Ascending aorta (tissue), 2 donors: Measurements from ENCODE around the gene MAP7D3. TPM values are rescaled to one million over a fixed set of nuclear protein-coding genes. Genes with fewer than 3 reads are reported as not detected.

Experiments
- DNase-seq, 2 donors: peaks; one replicate each; pipeline ENCODE4 v3.0.0-alpha.2; 2019; ENCODE audit warnings: low spot score in 2 of 2
- H3K27ac ChIP-seq, 2 donors: fragments of 200-600 bp; sonication (generic); one replicate each; pipeline ENCODE4 v1.5.1; 2016 to 2017; ENCODE audit warnings: mild to moderate bottlenecking in 1 of 2
- H3K27me3 ChIP-seq: fragments of 200-600 bp; sonication (generic); one replicate; pipeline ENCODE4 v1.5.1; 2017
- H3K36me3 ChIP-seq, 2 donors: fragments of 200-600 bp; sonication (generic); one replicate each; pipeline ENCODE4 v1.5.1; 2016
- H3K4me1 ChIP-seq, 2 donors: fragments of 200-600 bp; sonication (generic); one replicate each; pipeline ENCODE4 v1.5.1; 2016 to 2017; ENCODE audit warnings: mild to moderate bottlenecking in 1 of 2
- H3K4me3 ChIP-seq, 2 donors: fragments of 200-600 bp; sonication (generic); one replicate each; pipeline ENCODE4 v1.5.1; 2016 to 2017; ENCODE audit warnings: mild to moderate bottlenecking in 1 of 2
- H3K9me3 ChIP-seq, 2 donors: fragments of 200-600 bp; sonication (generic); one replicate each; pipeline ENCODE4 v1.5.1; 2016
- intact Hi-C: fragments of 100-400 bp; cut with DNase I; formaldehyde crosslinking; loops from one replicate; pipeline ENCODE4 v1.15.1; 2023
- total RNA-seq: library from RNA; depleted of rRNA; stranded (reverse); fragments of >200 nt; gene quantifications from one replicate; pipeline ENCODE4 v1.1.0, GENCODE V29; 2016
- TF ChIP-seq, protein P1 (sequence below), 3 experiments: fragments of 200-600 bp in 2 of 3; fragments of 450-650 bp in 1 of 3; sonication (generic) in 2 of 3; IDR thresholded peaks; one replicate each; pipeline ENCODE4 v1.5.1; 2016 to 2019; ENCODE audit warnings: antibody characterized with exemption in 3 of 3, mild to moderate bottlenecking in 1 of 3, moderate library complexity in 1 of 3

Gene MAP7D3
- total RNA-seq, 1 donor from 2014 or later: 7.9 TPM

DNA sequence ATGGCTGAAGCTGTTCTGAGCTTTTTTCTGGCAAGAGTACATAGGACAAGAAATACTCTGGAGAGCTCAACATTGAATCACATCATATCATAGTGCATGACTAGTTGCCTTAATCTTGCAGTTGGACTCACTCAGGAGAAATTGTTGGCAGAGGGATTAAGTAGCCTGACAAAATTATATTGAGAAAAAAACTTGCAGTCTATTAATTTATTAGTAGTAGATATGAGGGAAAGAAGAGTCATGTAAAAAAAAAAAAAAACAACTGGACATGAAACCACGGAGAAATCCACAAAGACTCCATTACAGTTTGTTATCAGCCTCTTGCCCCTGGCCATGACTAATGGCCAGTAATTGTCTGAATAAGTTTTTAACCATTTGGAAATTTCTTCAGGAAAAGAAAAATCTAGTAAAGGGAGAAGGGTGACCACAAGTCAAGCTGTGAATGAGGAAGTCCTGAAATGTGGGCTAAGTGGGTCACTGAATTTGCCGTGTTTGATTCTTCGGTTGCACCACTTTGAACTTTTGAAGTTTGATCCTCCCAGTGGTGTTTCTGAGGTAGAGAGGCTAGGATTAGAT, 58.3 kb downstream of the MAP7D3 start:
- Histone ChIP-seq H3K27me3 (no peaks in the 10 kb centered on the region), H3K36me3 (no peaks in the 10 kb centered on the region), H3K4me1 (peaks cover 0 to 34% of the 10 kb centered on the region in 2 donors), H3K27ac (peak overlapping the region; percentile 65 to 66), H3K4me3 (no peak overlapping the region), H3K9me3 (no peaks in the 10 kb centered on the region)
- TF ChIP-seq, protein P1, sequence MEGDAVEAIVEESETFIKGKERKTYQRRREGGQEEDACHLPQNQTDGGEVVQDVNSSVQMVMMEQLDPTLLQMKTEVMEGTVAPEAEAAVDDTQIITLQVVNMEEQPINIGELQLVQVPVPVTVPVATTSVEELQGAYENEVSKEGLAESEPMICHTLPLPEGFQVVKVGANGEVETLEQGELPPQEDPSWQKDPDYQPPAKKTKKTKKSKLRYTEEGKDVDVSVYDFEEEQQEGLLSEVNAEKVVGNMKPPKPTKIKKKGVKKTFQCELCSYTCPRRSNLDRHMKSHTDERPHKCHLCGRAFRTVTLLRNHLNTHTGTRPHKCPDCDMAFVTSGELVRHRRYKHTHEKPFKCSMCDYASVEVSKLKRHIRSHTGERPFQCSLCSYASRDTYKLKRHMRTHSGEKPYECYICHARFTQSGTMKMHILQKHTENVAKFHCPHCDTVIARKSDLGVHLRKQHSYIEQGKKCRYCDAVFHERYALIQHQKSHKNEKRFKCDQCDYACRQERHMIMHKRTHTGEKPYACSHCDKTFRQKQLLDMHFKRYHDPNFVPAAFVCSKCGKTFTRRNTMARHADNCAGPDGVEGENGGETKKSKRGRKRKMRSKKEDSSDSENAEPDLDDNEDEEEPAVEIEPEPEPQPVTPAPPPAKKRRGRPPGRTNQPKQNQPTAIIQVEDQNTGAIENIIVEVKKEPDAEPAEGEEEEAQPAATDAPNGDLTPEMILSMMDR (IDR thresholded peaks at IDR 0.05): no peak
- intact Hi-C loops: loop anchor here (2.0 kb wide), 1 partner anchor 14 kb away; no protein-coding TSS in a partner anchor
- no peak for DNase-seq

DNA sequence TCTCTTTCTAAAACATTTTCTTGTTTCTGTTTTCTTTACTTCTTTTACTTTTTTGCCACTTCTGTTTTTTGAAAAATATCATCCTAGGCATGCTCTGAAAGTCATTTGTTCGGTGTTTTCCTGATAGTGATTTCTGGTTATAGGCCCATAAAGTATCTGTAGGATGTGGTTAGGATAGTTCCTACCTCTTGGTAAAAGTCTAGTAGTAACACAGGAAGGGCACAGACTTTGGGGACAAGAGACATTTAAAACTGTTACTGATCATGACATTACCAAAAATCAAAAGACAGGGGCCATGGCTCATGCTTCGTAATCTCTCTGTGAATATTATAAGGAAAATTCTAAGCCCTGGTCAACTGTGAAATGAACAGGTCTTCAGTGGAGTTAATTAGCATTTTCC, 59.1 kb downstream of the MAP7D3 start:
- Histone ChIP-seq H3K9me3 (no peaks in the 10 kb centered on the region), H3K27me3 (no peaks in the 10 kb centered on the region), H3K36me3 (no peaks in the 10 kb centered on the region), H3K4me3 (no peak overlapping the region), H3K4me1 (peaks cover 0 to 34% of the 10 kb centered on the region in 2 donors), H3K27ac (peak overlapping the region; percentile 65 to 66)
- DNase-seq: no peak
- intact Hi-C loops: loop anchor here (2.0 kb wide), 1 partner anchor 13 kb away; no protein-coding TSS in a partner anchor
- TF ChIP-seq, protein P1 (IDR thresholded peaks at IDR 0.05): no peak

DNA sequence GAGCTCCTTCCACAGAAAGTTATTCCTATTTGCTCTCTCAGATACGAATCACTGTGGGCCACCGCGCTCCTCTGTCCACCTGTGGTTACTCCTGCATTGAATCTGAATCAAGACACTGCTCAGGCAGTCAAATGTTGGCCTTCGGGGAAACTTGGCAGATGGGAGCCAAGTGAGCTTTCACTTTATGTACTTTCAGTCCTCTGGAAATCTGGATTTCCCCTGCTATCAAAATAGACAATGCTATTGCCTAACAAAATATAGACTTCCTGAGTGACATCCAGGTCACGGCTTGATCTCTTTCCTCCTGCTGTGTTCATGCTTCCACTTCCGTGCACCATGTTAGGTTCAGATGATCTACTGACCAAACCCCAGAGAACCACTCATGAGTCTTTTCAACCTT, 60.0 kb downstream of the MAP7D3 start:
- Histone ChIP-seq H3K4me3 (no peak overlapping the region), H3K36me3 (no peaks in the 10 kb centered on the region), H3K4me1 (peaks cover 0 to 37% of the 10 kb centered on the region in 2 donors), H3K27ac (peak overlapping the region; percentile 65 to 66), H3K9me3 (no peaks in the 10 kb centered on the region), H3K27me3 (no peaks in the 10 kb centered on the region)
- TF ChIP-seq, protein P1 (IDR thresholded peaks at IDR 0.05): no peak
- intact Hi-C loops: no loop called here
- no peak for DNase-seq

DNA sequence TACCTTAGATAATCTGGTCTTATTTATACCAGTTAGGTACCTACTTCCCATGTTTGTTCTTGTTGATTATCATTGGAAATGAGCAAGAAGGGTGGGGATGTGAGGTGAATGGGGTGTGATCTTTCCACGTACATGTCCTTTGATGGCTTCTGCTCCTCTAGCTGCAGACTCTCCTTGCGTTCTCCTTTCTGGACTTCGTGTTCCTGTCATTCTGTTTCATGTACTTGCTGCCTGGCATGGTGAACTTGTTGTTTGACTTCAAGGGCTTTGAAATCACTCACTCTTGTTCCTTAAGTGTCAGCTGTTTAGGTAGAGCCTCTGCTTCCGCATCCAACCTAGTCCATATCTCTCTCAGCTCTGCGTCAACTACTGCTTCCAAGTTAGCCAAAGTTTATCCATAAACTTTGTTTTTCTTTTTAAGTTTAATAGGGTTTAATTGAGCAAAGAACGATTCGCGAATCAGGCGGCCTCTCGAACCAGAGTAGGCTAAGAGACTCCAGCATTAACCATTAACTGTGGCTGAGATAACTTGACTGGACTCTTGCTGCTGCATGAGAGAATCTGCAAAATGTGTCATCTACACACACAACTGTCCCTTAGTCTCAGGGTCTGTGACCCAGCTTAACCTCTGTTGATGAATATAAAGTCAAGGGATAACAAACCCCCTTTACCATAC, 61.0 kb downstream of the MAP7D3 start:
- TF ChIP-seq, protein P1 (IDR thresholded peaks at IDR 0.05): no peak
- intact Hi-C loops: no loop called here
- peak overlapping the region; percentile 65 to 66 for H3K27ac ChIP-seq
- H3K27me3 ChIP-seq: no peaks in the 10 kb centered on the region
- no peak for DNase-seq
- H3K4me3 ChIP-seq: no peak overlapping the region
- no peaks in the 10 kb centered on the region for H3K36me3 ChIP-seq
- no peaks in the 10 kb centered on the region for H3K9me3 ChIP-seq
- peaks cover 0 to 42% of the 10 kb centered on the region in 2 donors for H3K4me1 ChIP-seq

DNA sequence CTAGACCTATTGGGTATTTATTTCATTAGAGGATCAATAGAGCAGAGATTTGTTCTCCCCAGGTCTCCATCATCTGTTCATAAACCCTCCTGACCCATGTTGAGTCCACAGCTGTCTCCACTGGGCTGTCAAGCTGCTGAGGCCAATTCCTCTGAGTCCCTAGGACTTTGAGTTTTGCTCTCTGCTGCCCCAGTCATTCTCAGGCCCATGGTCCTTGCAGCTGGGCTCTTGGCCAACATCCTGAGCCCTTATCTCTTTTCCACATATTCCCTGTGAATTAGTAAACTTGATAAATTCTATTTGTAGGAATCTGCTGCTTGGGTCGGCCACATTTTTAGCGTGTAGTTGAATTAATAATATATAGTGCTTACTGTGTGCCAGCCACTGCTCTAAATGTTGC, 62.0 kb downstream of the MAP7D3 start:
- H3K36me3 ChIP-seq: no peaks in the 10 kb centered on the region
- H3K27ac ChIP-seq: peak overlapping the region; percentile 47 to 66
- TF ChIP-seq, protein P1 (IDR thresholded peaks at IDR 0.05): no peak
- H3K4me3 ChIP-seq: no peak overlapping the region
- DNase-seq: no peak
- no peaks in the 10 kb centered on the region for H3K27me3 ChIP-seq
- peaks cover 0 to 48% of the 10 kb centered on the region in 2 donors for H3K4me1 ChIP-seq
- intact Hi-C loops: no loop called here
- H3K9me3 ChIP-seq: no peaks in the 10 kb centered on the region
